ENCODE measurements around the gene PTPN22. TPM values are rescaled to one million over a fixed set of nuclear protein-coding genes. Genes with fewer than 3 reads are reported as not detected.

PTPN22 gene
- total RNA-seq, 4 donors from 2014 or later, result 0.56 to 2.3 (median 0.75) TPM

DNA sequence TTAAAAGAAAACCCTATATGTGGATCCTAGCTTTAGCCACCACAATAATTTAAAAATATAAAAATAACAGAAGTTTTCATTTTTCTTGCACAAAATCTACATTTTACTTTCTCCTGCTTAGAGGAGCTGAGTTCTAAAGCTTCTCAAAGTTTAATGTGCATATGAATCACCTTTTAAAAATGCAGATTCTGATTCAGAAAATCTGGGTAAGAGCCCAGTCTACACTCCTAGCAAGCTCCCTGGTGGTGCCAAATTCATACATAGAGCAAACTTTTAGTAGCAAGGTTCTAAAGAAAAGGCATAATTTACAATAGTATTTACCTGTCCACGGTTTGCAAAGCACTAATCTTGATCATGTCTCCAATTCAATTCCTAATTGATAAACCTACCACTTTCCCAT is 78.5 kb downstream of the PTPN22 start:
- TF ChIP-seq POLR2A (IDR thresholded peaks at IDR 0.05), result no peak
- TF ChIP-seq, protein P1, sequence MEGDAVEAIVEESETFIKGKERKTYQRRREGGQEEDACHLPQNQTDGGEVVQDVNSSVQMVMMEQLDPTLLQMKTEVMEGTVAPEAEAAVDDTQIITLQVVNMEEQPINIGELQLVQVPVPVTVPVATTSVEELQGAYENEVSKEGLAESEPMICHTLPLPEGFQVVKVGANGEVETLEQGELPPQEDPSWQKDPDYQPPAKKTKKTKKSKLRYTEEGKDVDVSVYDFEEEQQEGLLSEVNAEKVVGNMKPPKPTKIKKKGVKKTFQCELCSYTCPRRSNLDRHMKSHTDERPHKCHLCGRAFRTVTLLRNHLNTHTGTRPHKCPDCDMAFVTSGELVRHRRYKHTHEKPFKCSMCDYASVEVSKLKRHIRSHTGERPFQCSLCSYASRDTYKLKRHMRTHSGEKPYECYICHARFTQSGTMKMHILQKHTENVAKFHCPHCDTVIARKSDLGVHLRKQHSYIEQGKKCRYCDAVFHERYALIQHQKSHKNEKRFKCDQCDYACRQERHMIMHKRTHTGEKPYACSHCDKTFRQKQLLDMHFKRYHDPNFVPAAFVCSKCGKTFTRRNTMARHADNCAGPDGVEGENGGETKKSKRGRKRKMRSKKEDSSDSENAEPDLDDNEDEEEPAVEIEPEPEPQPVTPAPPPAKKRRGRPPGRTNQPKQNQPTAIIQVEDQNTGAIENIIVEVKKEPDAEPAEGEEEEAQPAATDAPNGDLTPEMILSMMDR (IDR thresholded peaks at IDR 0.05), result no peak
- H3K4me3 ChIP-seq (ENCODE audit: low read depth, poor library complexity, severe bottlenecking), result no peak overlapping the region
- 75 to 88% methylated on average over 1 of the region's 1 CpG for WGBS, 2 donors
- intact Hi-C loops (cut with DNase I; ENCODE audit: low total_unique reads), result no loop called here
- no peak for DNase-seq (ENCODE audit: low spot score in 2 of 2)

DNA sequence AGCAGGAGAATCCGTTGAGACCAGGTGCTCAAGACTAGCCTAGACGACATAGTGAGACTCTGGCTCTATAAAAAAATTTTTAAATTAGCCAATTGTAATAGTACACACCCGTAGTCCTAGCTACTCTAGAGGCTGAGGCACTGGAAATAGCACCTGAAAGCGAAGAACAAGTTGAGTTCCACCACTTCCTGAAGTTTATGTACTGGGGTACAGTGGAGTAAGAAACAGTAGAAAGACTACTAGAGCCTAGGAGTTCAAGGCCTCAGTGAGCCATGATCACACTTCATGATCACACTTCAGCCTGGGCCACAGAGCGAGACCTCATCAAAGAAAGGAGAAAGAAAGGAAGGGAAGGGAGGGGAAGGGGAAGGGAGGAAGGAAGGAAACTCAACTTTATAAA is 79.0 kb downstream of the PTPN22 start:
- DNase-seq (ENCODE audit: low spot score in 2 of 2), result no peak
- 85 to 88% methylated on average over 5 of the region's 5 CpGs for WGBS, 2 donors
- no peak overlapping the region for H3K4me3 ChIP-seq (ENCODE audit: low read depth, poor library complexity, severe bottlenecking)
- intact Hi-C loops (cut with DNase I; ENCODE audit: low total_unique reads), result no loop called here
- no peak for TF ChIP-seq POLR2A (IDR thresholded peaks at IDR 0.05)
- TF ChIP-seq, protein P1 (IDR thresholded peaks at IDR 0.05), result no peak

DNA sequence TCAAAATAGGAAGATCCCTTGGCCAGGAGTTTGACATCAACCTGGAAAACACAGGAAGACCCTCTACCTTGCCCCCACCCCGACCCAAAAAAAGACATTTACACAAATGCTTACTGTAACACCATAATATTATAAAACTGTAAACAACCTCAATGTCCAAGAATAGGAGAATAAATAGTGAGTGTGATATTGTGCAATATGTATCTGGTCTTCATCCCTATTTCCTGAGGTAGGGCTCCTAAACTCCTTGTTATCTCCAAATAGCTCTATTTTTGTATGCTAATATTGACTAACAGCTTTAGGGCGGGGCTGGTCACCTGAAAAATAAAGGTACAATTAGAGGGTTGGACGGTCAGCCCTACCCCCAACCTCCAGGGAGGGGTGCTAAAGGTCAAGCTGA is 82.7 kb downstream of the PTPN22 start:
- no peak overlapping the region for H3K4me3 ChIP-seq (ENCODE audit: low read depth, poor library complexity, severe bottlenecking)
- intact Hi-C loops (cut with DNase I; ENCODE audit: low total_unique reads), result no loop called here
- TF ChIP-seq POLR2A (IDR thresholded peaks at IDR 0.05), result no peak
- TF ChIP-seq, protein P1 (IDR thresholded peaks at IDR 0.05), result no peak
- WGBS, 2 donors, result 72 to 88% methylated on average over 3 of the region's 3 CpGs
- DNase-seq (ENCODE audit: low spot score in 2 of 2), result no peak

DNA sequence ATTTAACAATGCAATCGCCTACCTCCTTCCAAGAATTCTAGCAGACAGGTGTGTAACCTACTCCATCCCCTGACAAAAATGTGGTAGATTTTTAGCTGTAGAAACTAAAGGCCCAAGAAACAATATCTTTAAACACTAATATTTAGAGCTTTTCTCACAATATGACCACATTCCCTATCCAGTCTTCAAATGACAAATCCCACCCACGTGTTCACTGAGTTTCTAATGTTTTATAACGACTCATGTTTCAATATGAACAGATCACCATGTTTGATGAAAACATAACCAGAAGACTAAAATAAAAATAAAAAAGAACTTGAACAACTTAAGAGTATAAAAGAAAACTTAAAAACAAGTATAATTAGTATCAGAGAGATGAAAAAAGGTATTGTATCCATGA is 83.8 kb downstream of the PTPN22 start:
- H3K4me3 ChIP-seq (ENCODE audit: low read depth, poor library complexity, severe bottlenecking), result no peak overlapping the region
- intact Hi-C loops (cut with DNase I; ENCODE audit: low total_unique reads), result no loop called here
- no peak for DNase-seq (ENCODE audit: low spot score in 2 of 2)
- TF ChIP-seq, protein P1 (IDR thresholded peaks at IDR 0.05), result no peak
- no peak for TF ChIP-seq POLR2A (IDR thresholded peaks at IDR 0.05)
- 86 to 90% methylated on average over 3 of the region's 3 CpGs for WGBS, 2 donors

DNA sequence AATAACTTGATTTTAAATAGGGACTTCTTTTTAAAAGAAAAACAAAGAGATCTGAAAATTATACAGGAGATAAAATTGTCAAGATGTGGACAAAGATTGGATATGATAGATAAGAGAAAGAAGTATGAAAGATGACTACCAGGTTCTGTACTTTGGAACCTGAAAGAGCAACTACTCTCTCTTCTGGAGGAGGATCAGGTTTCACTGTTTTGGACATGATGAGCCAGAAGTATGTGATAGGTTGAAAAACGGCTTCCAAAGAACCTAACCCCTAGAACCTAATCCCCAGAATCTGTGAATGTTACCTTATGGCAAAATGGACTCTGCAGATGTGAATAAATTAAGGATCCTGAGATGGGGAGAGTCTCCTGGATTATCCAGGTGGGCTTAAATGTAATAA is 85.4 kb downstream of the PTPN22 start:
- TF ChIP-seq, protein P1 (IDR thresholded peaks at IDR 0.05), result no peak
- TF ChIP-seq POLR2A (IDR thresholded peaks at IDR 0.05), result no peak
- H3K4me3 ChIP-seq (ENCODE audit: low read depth, poor library complexity, severe bottlenecking), result no peak overlapping the region
- intact Hi-C loops (cut with DNase I; ENCODE audit: low total_unique reads), result no loop called here
- 40 to 50% methylated on average over 1 of the region's 1 CpG for WGBS, 2 donors
- DNase-seq (ENCODE audit: low spot score in 2 of 2), result no peak

DNA sequence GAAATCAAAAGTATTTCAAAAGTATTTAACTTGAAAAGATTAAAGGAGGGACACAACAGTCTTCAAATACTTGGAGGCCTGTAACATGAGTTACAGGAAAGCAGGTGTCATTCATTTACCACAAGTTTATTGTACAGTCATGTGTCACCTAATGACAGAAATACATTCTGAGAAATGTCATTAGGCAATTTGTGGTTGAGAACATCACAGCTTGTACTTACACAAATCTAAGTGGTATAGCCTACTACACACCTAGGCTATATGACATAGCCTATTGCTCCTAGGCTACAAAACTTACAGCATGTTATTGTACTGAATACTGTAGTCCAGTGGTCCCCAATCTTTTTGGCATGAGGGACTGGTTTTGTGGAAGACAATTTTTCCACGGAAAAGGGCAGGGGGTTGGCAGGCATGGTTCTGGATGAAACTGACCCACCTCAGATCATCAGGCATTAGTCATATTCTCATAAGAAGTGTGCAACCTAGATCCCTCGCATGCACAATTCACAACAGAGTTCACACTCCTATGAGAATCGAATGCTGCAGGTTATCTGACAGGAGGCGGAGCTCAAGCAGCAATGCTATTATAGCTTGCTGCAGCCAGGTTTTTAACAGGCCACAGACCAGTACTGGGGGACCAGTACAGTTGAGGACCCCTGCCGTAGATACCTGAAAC is 87.3 kb downstream of the PTPN22 start:
- no peak for DNase-seq (ENCODE audit: low spot score in 2 of 2)
- no peak overlapping the region for H3K4me3 ChIP-seq (ENCODE audit: low read depth, poor library complexity, severe bottlenecking)
- 68 to 71% methylated on average over 5 of the region's 5 CpGs for WGBS, 2 donors
- TF ChIP-seq, protein P1 (IDR thresholded peaks at IDR 0.05), result no peak
- no peak for TF ChIP-seq POLR2A (IDR thresholded peaks at IDR 0.05)
- intact Hi-C loops (cut with DNase I; ENCODE audit: low total_unique reads), result no loop called here

All from lower leg skin (tissue), 4 donors.